Measurements from ENCODE around the gene RNASE8.

DNA sequence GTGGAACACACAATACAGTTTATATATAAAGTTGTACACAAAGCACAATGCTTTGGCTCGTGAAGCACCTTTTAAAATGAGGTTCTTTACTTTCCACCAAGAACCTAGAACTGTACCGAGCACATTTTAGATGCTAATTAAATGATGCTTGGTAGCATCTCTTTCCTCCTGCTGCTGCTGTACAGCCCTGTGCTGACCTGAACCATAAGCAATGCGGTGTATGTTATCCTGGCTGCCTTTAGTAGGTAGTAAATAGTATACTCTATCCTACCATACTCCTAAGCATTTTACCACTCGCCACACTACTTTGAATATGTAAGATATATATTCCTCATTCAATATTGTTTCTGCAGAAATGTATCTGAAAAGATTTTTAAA lies 2.9 kb upstream of the RNASE8 start:
- TF ChIP-seq, protein P1, sequence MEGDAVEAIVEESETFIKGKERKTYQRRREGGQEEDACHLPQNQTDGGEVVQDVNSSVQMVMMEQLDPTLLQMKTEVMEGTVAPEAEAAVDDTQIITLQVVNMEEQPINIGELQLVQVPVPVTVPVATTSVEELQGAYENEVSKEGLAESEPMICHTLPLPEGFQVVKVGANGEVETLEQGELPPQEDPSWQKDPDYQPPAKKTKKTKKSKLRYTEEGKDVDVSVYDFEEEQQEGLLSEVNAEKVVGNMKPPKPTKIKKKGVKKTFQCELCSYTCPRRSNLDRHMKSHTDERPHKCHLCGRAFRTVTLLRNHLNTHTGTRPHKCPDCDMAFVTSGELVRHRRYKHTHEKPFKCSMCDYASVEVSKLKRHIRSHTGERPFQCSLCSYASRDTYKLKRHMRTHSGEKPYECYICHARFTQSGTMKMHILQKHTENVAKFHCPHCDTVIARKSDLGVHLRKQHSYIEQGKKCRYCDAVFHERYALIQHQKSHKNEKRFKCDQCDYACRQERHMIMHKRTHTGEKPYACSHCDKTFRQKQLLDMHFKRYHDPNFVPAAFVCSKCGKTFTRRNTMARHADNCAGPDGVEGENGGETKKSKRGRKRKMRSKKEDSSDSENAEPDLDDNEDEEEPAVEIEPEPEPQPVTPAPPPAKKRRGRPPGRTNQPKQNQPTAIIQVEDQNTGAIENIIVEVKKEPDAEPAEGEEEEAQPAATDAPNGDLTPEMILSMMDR (IDR thresholded peaks at IDR 0.05): no peak
- TF ChIP-seq EZH2 (IDR thresholded peaks at IDR 0.05): no peak
- TF ChIP-seq EZH2phosphoT487 (IDR thresholded peaks at IDR 0.05): no peak

Measured in neural progenitor cell (in vitro differentiated cells).